AG09309 (cell line): ENCODE measurements around the gene TMEM120A.

Experiments
- DNase-seq: peaks from one replicate; pipeline ENCODE4 v3.0.0-alpha.2; 2010; ENCODE audit warnings: low read depth
- H3K4me3 ChIP-seq: 2 replicates; pipeline ENCODE4 v1.5.1; 2011; ENCODE audit warnings: mild to moderate bottlenecking, low read depth, low read length, moderate library complexity; ENCODE audit not compliant: control insufficient read depth
- TF ChIP-seq, protein P1 (sequence below): IDR thresholded peaks from 2 replicates; pipeline ENCODE4 v1.5.1; 2011; ENCODE audit warnings: mild to moderate bottlenecking, low read depth, low read length, inconsistent platforms; ENCODE audit not compliant: insufficient read depth, control insufficient read depth; ENCODE audit errors: missing control alignments

The TMEM120A gene

DNA sequence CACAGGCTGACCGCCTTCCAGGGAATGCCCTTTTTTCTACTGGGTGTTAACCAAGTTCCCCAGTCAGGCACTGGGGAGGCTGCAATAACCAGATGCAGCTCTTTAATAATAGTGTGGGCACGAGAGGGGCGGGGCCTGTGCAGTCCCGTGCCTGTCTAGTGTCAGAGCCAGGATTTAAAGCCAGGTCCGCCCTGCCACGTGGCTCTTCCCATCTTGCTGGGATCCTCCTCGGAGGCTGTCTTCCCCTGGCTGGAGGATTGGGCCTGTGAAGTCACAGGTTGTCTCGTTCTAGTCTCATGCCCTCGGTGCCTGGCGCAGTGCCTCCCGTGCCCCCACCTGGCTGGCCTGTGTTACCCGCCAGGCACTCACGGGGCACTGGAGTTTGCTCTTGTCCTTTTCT lies 25.2 kb downstream of the TMEM120A start:
- TF ChIP-seq, protein P1, sequence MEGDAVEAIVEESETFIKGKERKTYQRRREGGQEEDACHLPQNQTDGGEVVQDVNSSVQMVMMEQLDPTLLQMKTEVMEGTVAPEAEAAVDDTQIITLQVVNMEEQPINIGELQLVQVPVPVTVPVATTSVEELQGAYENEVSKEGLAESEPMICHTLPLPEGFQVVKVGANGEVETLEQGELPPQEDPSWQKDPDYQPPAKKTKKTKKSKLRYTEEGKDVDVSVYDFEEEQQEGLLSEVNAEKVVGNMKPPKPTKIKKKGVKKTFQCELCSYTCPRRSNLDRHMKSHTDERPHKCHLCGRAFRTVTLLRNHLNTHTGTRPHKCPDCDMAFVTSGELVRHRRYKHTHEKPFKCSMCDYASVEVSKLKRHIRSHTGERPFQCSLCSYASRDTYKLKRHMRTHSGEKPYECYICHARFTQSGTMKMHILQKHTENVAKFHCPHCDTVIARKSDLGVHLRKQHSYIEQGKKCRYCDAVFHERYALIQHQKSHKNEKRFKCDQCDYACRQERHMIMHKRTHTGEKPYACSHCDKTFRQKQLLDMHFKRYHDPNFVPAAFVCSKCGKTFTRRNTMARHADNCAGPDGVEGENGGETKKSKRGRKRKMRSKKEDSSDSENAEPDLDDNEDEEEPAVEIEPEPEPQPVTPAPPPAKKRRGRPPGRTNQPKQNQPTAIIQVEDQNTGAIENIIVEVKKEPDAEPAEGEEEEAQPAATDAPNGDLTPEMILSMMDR, result no peak
- no peak for DNase-seq

GRCh38 chr7:75968561-75969001 lies 25.8 kb downstream of the TMEM120A start:
- no peak overlapping the region for H3K4me3 ChIP-seq
- TF ChIP-seq, protein P1, result no peak
- no peak for DNase-seq

More for the DNA sequence above, 25.2 kb downstream of the TMEM120A start:
- H3K4me3 ChIP-seq, result no peak overlapping the region

DNA sequence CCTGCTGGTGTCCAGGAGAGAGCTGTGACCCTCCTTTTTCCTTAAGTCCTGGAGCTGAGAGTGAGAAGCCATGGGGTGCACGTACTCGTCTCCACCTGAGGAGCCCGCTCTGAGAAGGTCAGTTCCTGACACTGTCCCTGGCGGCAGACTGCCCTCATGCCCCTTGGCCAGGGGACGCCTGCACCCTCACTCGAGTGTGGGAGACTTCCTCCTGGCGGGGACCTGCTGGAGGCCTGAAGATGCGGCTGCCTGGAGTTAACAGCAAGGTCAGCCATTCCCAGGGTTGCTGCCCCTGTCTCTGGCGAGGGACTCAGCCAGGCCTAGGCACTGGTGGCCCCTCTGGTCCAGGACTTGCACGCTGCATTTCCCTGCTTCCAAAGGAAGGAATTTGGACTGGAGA lies 26.4 kb downstream of the TMEM120A start:
- no peak for DNase-seq
- TF ChIP-seq, protein P1, result no peak
- no peak overlapping the region for H3K4me3 ChIP-seq

DNA sequence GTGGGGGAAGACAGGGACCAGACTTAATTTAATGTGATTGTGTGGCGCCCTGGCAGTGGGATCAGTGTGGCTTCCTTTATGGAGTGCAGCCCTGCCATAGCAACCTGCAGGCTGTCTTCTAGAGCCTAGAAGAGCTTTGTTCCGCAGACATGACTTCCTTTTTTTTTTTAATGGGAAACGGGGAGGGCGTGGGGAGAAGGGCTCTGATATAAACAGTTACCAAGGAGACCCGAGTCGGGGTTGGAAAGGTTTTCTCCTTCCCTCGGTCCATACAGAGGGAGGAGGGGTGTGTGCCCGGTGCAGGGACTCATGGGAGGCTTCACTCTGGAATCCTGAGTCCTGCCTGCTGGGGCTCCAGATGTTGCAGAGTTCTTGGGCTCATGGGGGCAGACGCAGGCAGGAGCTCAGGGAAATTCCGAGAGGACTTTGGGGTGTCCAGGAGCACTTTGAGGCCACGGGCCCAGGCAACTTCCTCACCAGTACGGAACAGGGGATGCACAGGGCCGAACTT lies 26.9 kb downstream of the TMEM120A start:
- no peak overlapping the region for H3K4me3 ChIP-seq
- TF ChIP-seq, protein P1, result no peak
- no peak for DNase-seq

- H3K4me3 ChIP-seq, result no peak overlapping the region
- DNase-seq, result no peak
- TF ChIP-seq, protein P1, result no peak
Observed at GRCh38 chr7:75967055-75967454, 27.3 kb downstream of the TMEM120A start.

- no peak for DNase-seq
Observed at GRCh38 chr7:75966190-75966961, 28.0 kb downstream of the TMEM120A start.

More at GRCh38 chr7:75966190-75966961, 28.0 kb downstream of the TMEM120A start:
- no peak overlapping the region for H3K4me3 ChIP-seq
- TF ChIP-seq, protein P1, result no peak
